ENCODE data around the gene ARG1. TPM values are rescaled to one million over a fixed set of nuclear protein-coding genes. Genes with fewer than 3 reads are reported as not detected.
A peak's percentile ranks its signal among the peaks of the same experiment; 100 is the strongest.

Gene ARG1
- total and polyA plus RNA-seq, 4 donors, result 238 to 1,194 (median 883) TPM

GRCh38 chr6:131552572-131552971 lies 20.5 kb upstream of the ARG1 start:
- no peaks in the 10 kb centered on the region for H3K9me3 ChIP-seq (ENCODE audit: control insufficient read depth in 4 of 4, low read length in 3 of 4)
- no peak overlapping the region for H3K4me3 ChIP-seq (ENCODE audit: low read depth in 1 of 3, low read length in 3 of 3)
- peak overlapping the region; percentile 37 to 90 for H3K9ac ChIP-seq (ENCODE audit: low read depth in 1 of 2, low read length in 2 of 2)
- H3K36me3 ChIP-seq (ENCODE audit: control insufficient read depth in 4 of 4, insufficient read depth in 3 of 4, low read depth in 1 of 4, low read length in 3 of 4), result no peaks in the 10 kb centered on the region
- peaks cover 13 to 48% (median 21%) of the 10 kb centered on the region in 4 donors for H3K4me1 ChIP-seq (ENCODE audit: control insufficient read depth in 4 of 4, insufficient read depth in 4 of 4, low read length in 3 of 4)
- peak overlapping the region; percentile 76 to 90 for H3K27ac ChIP-seq (ENCODE audit: low read depth in 1 of 2, low read length in 2 of 2)
- no peak for DNase-seq (ENCODE audit: low spot score)
- TF ChIP-seq FOXA2 (IDR thresholded peaks at IDR 0.05), result peak; percentile 22
- peak; percentile 71 for TF ChIP-seq HNF4A (conservative IDR thresholded peaks at IDR 0.05)
- peak; percentile 56 for TF ChIP-seq YY1 (IDR thresholded peaks at IDR 0.05)
- TF ChIP-seq CTCF (IDR thresholded peaks at IDR 0.05; ENCODE audit: low read depth, low read length, missing input control), result no peak
- TF ChIP-seq NR2F2 (IDR thresholded peaks at IDR 0.05), result no peak
- peak; percentile 62 to 83 for TF ChIP-seq RXRA (IDR thresholded peaks at IDR 0.05)
- TF ChIP-seq EGR1 (IDR thresholded peaks at IDR 0.05; ENCODE audit: low read depth in 2 of 2), result peak in 1 of 2 donors; percentile 74
- peak; percentile 17 for TF ChIP-seq ATF3 (IDR thresholded peaks at IDR 0.05)
- peak; percentile 41 for TF ChIP-seq MAX (IDR thresholded peaks at IDR 0.05)
- peak; percentile 17 for TF ChIP-seq TAF1 (conservative IDR thresholded peaks at IDR 0.05)
- TF ChIP-seq HNF4G (IDR thresholded peaks at IDR 0.05), result peak; percentile 42
- peak; percentile 79 for TF ChIP-seq REST (IDR thresholded peaks at IDR 0.05)
- peak; percentile 69 for TF ChIP-seq JUND (IDR thresholded peaks at IDR 0.05)
- peak; percentile 93 for TF ChIP-seq ZBTB33 (IDR thresholded peaks at IDR 0.05)
- peak in 1 of 2 donors; percentile 56 for TF ChIP-seq RAD21 (IDR thresholded peaks at IDR 0.05)
- peak; percentile 76 for TF ChIP-seq SP1 (IDR thresholded peaks at IDR 0.05)
- no peak for TF ChIP-seq FOXA1 (IDR thresholded peaks at IDR 0.05)
- TF ChIP-seq GABPA (IDR thresholded peaks at IDR 0.05 in 1 of 2, conservative IDR thresholded peaks at IDR 0.05 in 1 of 2), result no peak
- H3K27me3 ChIP-seq (ENCODE audit: control insufficient read depth in 4 of 4, insufficient read depth in 4 of 4, low read length in 3 of 4), result no peaks in the 10 kb centered on the region
- 31% methylated on average over 3 of the region's 3 CpGs for WGBS

Measured in liver (tissue), 9 donors.